Neural cell (in vitro differentiated cells): ENCODE data around the gene COG2. TPM values are rescaled to one million over a fixed set of nuclear protein-coding genes. Genes with fewer than 3 reads are reported as not detected.
"Not testable (repeated sequence)": the region's sequence is repeated elsewhere in the genome, so short reads cannot be mapped to it uniquely, and the experiment has no call there.

Experiments used
- H2AFZ ChIP-seq: fragments of 200-600, 300-800 bp; sonication (generic), shearing (Covaris generic); 2 replicates; pipeline ENCODE4 v1.6.0; 2014; ENCODE audit warnings: low read depth, mild to moderate bottlenecking, antibody characterized with exemption, low read length, moderate library complexity
- H3F3A ChIP-seq: fragments of 200-600 bp; shearing (Covaris generic); 2 replicates; pipeline ENCODE4 v1.6.1; 2016; ENCODE audit warnings: mild to moderate bottlenecking, moderate library complexity, mixed read lengths, antibody characterized with exemption, low read length; ENCODE audit not compliant: insufficient read depth, poor library complexity, severe bottlenecking
- H3K27ac ChIP-seq: fragments of 200-600, 300-800 bp; sonication (generic), shearing (Covaris generic); 2 replicates; pipeline ENCODE4 v1.5.1; 2014; ENCODE audit warnings: mild to moderate bottlenecking, low read length, moderate library complexity
- H3K27me3 ChIP-seq: fragments of 300-800, 200-600 bp; sonication (generic), shearing (Covaris generic); 2 replicates; pipeline ENCODE4 v1.6.0; 2014; ENCODE audit warnings: mild to moderate bottlenecking, low read depth, low read length, moderate library complexity; ENCODE audit not compliant: insufficient read depth
- H3K36me3 ChIP-seq: fragments of 300-800, 200-600 bp; sonication (generic), shearing (Covaris generic); 2 replicates; pipeline ENCODE4 v1.5.1; 2014; ENCODE audit warnings: mild to moderate bottlenecking, antibody characterized with exemption, low read length, moderate library complexity; ENCODE audit not compliant: insufficient read depth
- H3K4me2 ChIP-seq: fragments of 300-800, 200-600 bp; sonication (generic), shearing (Covaris generic); 2 replicates; pipeline ENCODE4 v1.6.0; 2014; ENCODE audit warnings: mild to moderate bottlenecking, low read length
- H3K4me3 ChIP-seq: fragments of 300-800, 200-600 bp; sonication (generic), shearing (Covaris generic); 2 replicates; pipeline ENCODE4 v1.5.1; 2014; ENCODE audit warnings: mild to moderate bottlenecking, low read length, moderate library complexity
- H3K79me2 ChIP-seq: fragments of 200-600 bp; shearing (Covaris generic); replicated peaks from 2 replicates; pipeline ENCODE4 v1.6.0; 2014; ENCODE audit warnings: mild to moderate bottlenecking, low read length, moderate library complexity; ENCODE audit not compliant: insufficient read depth
- H3K9ac ChIP-seq: fragments of 300-800, 200-600 bp; sonication (generic), shearing (Covaris generic); 2 replicates; pipeline ENCODE4 v1.6.1; 2016; ENCODE audit warnings: mild to moderate bottlenecking, low read length, mixed read lengths
- H3K9me2 ChIP-seq: fragments of 200-600 bp; shearing (Covaris generic); 2 replicates; pipeline ENCODE4 v1.6.1; 2016; ENCODE audit warnings: mild to moderate bottlenecking, low read length, mixed read lengths; ENCODE audit not compliant: insufficient read depth
- H3K9me3 ChIP-seq: fragments of 200-600, 300-800 bp; sonication (generic), shearing (Covaris generic); 2 replicates; pipeline ENCODE4 v1.6.1; 2016; ENCODE audit warnings: mild to moderate bottlenecking, mixed run types, low read length, moderate library complexity, mixed read lengths
- H4K20me1 ChIP-seq: fragments of 200-600 bp; shearing (Covaris generic); 2 replicates; pipeline ENCODE4 v1.6.1; 2016; ENCODE audit warnings: mild to moderate bottlenecking, mixed run types; ENCODE audit not compliant: insufficient read depth
- EP300 ChIP-seq: fragments of 450-650 bp; conservative IDR thresholded peaks from 2 replicates; pipeline ENCODE4 v1.6.1; 2014; ENCODE audit warnings: antibody characterized with exemption, mild to moderate bottlenecking, moderate library complexity; ENCODE audit not compliant: poor library complexity, severe bottlenecking
- MXI1 ChIP-seq: fragments of 450-650 bp; conservative IDR thresholded peaks from 2 replicates; pipeline ENCODE4 v1.6.1; 2014; ENCODE audit warnings: antibody characterized with exemption, mild to moderate bottlenecking; ENCODE audit not compliant: poor library complexity, severe bottlenecking
- POLR2AphosphoS5 ChIP-seq: IDR thresholded peaks from 2 replicates; pipeline ENCODE4 v1.6.1; 2012
- RAD21 ChIP-seq: fragments of 450-650 bp; conservative IDR thresholded peaks from 2 replicates; pipeline ENCODE4 v1.6.1; 2014; ENCODE audit warnings: antibody characterized with exemption, mild to moderate bottlenecking, moderate library complexity
- SMC3 ChIP-seq: fragments of 450-650 bp; conservative IDR thresholded peaks from 2 replicates; pipeline ENCODE4 v1.6.1; 2014; ENCODE audit warnings: antibody characterized with exemption, mild to moderate bottlenecking, moderate library complexity; ENCODE audit not compliant: poor library complexity
- TAF1 ChIP-seq: IDR thresholded peaks from 2 replicates; pipeline ENCODE4 v1.6.1; 2012; ENCODE audit warnings: low read depth
- polyA plus RNA-seq: library from polyadenylated mRNA; depleted of rRNA; stranded (reverse); fragments of >200 nt; gene quantifications from 2 replicates; pipeline ENCODE4 v1.2.3, GENCODE V29; 2014
- TF ChIP-seq, protein P1 (sequence below): IDR thresholded peaks from 2 replicates; pipeline ENCODE4 v1.6.1; 2012; ENCODE audit warnings: borderline replicate concordance
- TF ChIP-seq, protein P2 (sequence below): fragments of 450-650 bp; IDR thresholded peaks from 2 replicates; pipeline ENCODE4 v1.5.1; 2014; ENCODE audit warnings: antibody characterized with exemption, mild to moderate bottlenecking, moderate library complexity; ENCODE audit not compliant: poor library complexity, severe bottlenecking

Gene COG2
- polyA plus RNA-seq, 1 donor from 2014 or later: 14.5 TPM

DNA sequence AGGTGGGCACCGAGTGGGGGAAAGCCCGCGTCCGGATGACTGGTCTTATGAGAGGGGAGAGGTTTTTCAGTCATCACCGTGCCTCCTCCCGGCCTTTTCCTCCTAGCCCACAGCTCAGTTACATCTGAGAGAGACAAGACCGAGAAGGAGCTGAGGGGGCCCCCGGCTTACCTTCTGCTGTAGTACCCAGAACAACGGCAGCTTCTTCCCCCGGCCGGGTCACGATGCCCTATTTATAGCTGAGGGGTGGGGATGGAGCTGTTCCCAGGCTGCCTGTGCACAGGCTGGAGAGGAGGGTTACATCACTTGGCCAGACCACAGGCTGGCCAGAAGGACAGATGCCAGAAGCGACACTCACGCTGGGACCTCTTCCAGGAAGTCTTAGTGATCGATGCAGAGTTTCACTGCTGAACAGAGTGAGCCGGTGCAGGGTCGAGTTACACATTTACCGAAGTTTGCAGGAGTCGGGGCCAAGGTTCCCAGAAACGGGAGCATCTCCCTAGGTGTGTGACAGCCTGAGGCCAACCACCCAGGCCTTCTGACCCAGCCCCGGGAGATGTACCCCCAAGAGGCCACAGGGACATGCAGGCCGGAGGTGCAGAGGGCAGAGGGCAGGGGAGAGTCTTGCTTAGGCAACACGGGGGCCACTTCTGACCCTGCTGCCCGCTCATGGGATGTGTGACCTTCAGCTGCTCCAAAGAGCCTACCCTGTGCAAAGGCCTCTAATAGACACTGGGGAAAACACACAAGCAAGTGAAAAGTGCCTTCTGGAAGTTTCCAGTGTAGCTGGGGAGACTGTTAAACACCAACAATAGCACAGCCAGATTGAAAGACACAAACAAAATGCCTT is 71.9 kb downstream of the COG2 start, which contains the start of gene AGT:
TSS of gene AGT (minus strand) at position 208 of the 850 bp plus-strand sequence. CDS start 3,299 bp downstream, outside the sequence.
- Histone ChIP-seq H3K27ac (no peak within 1 kb of the TSS), H3K9ac (no peak within 1 kb of the TSS), H3K27me3 (no peaks in the 10 kb centered on the region), H3K4me2 (no peak within 1 kb of the TSS), H3K79me2 (no peaks in the 10 kb centered on the region), H3F3A (no peaks in the 10 kb centered on the region), H3K4me3 (no peak within 1 kb of the TSS), H3K9me2 (no peaks in the 10 kb centered on the region), H3K9me3 (no peaks in the 10 kb centered on the region), H4K20me1 (no peaks in the 10 kb centered on the region), H2AFZ (no peak within 1 kb of the TSS), H3K36me3 (no peaks in the 10 kb centered on the region)
- TF ChIP-seq SMC3 (no peak), EP300 (no peak), TAF1 (no peak), MXI1 (no peak), POLR2AphosphoS5 (no peak), RAD21 (no peak)
- TF ChIP-seq, protein P1, sequence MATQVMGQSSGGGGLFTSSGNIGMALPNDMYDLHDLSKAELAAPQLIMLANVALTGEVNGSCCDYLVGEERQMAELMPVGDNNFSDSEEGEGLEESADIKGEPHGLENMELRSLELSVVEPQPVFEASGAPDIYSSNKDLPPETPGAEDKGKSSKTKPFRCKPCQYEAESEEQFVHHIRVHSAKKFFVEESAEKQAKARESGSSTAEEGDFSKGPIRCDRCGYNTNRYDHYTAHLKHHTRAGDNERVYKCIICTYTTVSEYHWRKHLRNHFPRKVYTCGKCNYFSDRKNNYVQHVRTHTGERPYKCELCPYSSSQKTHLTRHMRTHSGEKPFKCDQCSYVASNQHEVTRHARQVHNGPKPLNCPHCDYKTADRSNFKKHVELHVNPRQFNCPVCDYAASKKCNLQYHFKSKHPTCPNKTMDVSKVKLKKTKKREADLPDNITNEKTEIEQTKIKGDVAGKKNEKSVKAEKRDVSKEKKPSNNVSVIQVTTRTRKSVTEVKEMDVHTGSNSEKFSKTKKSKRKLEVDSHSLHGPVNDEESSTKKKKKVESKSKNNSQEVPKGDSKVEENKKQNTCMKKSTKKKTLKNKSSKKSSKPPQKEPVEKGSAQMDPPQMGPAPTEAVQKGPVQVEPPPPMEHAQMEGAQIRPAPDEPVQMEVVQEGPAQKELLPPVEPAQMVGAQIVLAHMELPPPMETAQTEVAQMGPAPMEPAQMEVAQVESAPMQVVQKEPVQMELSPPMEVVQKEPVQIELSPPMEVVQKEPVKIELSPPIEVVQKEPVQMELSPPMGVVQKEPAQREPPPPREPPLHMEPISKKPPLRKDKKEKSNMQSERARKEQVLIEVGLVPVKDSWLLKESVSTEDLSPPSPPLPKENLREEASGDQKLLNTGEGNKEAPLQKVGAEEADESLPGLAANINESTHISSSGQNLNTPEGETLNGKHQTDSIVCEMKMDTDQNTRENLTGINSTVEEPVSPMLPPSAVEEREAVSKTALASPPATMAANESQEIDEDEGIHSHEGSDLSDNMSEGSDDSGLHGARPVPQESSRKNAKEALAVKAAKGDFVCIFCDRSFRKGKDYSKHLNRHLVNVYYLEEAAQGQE: no peak
- TF ChIP-seq, protein P2, sequence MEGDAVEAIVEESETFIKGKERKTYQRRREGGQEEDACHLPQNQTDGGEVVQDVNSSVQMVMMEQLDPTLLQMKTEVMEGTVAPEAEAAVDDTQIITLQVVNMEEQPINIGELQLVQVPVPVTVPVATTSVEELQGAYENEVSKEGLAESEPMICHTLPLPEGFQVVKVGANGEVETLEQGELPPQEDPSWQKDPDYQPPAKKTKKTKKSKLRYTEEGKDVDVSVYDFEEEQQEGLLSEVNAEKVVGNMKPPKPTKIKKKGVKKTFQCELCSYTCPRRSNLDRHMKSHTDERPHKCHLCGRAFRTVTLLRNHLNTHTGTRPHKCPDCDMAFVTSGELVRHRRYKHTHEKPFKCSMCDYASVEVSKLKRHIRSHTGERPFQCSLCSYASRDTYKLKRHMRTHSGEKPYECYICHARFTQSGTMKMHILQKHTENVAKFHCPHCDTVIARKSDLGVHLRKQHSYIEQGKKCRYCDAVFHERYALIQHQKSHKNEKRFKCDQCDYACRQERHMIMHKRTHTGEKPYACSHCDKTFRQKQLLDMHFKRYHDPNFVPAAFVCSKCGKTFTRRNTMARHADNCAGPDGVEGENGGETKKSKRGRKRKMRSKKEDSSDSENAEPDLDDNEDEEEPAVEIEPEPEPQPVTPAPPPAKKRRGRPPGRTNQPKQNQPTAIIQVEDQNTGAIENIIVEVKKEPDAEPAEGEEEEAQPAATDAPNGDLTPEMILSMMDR: no peak

GRCh38 chr1:230715510-230715909 is 73.2 kb downstream of the COG2 start:
- Histone ChIP-seq H3K9me2 (no peaks in the 10 kb centered on the region), H3F3A (no peaks in the 10 kb centered on the region), H3K36me3 (no peaks in the 10 kb centered on the region), H3K9me3 (no peaks in the 10 kb centered on the region), H3K9ac (no peak overlapping the region), H2AFZ (no peak overlapping the region), H3K27me3 (no peaks in the 10 kb centered on the region), H3K27ac (no peak overlapping the region), H3K4me2 (no peak overlapping the region), H4K20me1 (no peaks in the 10 kb centered on the region), H3K79me2 (no peaks in the 10 kb centered on the region), H3K4me3 (no peak overlapping the region)
- TF ChIP-seq SMC3: no peak
- no peak for TF ChIP-seq POLR2AphosphoS5
- no peak for TF ChIP-seq TAF1

GRCh38 chr1:230716453-230716852 is 74.2 kb downstream of the COG2 start:
- not testable (repeated sequence) for H3K79me2 ChIP-seq

More at GRCh38 chr1:230716453-230716852, 74.2 kb downstream of the COG2 start:
- H3K9me3 ChIP-seq, H3K27me3 ChIP-seq, H3K36me3 ChIP-seq, H3F3A ChIP-seq, H4K20me1 ChIP-seq, H3K4me2 ChIP-seq, H3K9ac ChIP-seq, H3K4me3 ChIP-seq, H3K9me2 ChIP-seq, H2AFZ ChIP-seq, H3K27ac ChIP-seq: not testable (repeated sequence)
